ENCODE data around the gene JDP2. TPM values are rescaled to one million over a fixed set of nuclear protein-coding genes. Genes with fewer than 3 reads are reported as not detected.

The JDP2 gene
- total and polyA plus RNA-seq, 8 donors: 6.6 to 25.8 (median 11.3) TPM

DNA sequence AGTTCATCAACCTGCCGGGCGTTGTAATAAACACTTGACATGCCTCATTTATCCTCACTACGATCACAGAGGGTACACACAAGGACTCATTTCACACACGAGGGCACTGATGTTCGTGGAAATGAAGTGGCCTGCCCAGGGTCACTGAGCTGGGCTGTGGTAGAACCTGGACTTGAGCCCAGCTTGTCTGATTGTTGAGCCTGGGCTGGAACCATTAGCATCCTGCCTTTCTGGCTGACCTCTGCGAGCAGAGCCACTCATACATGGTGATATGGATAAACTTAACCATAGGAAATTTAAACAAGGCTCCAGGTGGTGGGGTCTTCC, 16.6 kb upstream of the JDP2 start:
- TF ChIP-seq, protein P1, sequence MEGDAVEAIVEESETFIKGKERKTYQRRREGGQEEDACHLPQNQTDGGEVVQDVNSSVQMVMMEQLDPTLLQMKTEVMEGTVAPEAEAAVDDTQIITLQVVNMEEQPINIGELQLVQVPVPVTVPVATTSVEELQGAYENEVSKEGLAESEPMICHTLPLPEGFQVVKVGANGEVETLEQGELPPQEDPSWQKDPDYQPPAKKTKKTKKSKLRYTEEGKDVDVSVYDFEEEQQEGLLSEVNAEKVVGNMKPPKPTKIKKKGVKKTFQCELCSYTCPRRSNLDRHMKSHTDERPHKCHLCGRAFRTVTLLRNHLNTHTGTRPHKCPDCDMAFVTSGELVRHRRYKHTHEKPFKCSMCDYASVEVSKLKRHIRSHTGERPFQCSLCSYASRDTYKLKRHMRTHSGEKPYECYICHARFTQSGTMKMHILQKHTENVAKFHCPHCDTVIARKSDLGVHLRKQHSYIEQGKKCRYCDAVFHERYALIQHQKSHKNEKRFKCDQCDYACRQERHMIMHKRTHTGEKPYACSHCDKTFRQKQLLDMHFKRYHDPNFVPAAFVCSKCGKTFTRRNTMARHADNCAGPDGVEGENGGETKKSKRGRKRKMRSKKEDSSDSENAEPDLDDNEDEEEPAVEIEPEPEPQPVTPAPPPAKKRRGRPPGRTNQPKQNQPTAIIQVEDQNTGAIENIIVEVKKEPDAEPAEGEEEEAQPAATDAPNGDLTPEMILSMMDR (IDR thresholded peaks at IDR 0.05): no peak
- FAIRE-seq: no peak
- no peak for DNase-seq
- H3K36me3 ChIP-seq: no peaks in the 10 kb centered on the region
- H3K27me3 ChIP-seq: no peaks in the 10 kb centered on the region
- ATAC-seq: peak in 1 of 4 donors; percentile 29
- 53% methylated on average over 6 of the region's 6 CpGs for WGBS, 2 donors
- H3K9me3 ChIP-seq: no peaks in the 10 kb centered on the region
- no peaks in the 10 kb centered on the region for H3K4me1 ChIP-seq
- no peak overlapping the region for H3K27ac ChIP-seq
- H3K4me3 ChIP-seq: no peak overlapping the region
- intact Hi-C loops (cut with DNase I): no loop called here

DNA sequence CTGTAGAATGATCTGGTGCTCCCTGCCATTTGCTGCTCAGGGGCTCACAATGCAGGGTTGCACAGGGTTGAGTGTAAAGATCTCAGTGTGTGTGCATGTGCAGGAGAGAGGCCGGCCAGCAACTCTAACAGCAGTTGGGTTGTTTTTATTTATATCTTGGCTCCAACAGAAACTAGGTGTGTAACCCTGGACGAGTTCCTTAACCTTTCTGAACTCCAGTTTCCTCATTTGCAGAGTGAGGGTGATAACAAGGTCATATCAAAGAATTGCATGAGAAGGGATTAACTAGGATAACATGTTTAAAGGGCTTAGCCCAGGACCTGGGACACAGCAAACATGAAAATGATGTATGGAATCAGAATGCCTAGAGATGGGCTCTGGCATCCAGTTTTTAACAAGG, 14.8 kb upstream of the JDP2 start:
- 64 to 74% methylated on average over 2 of the region's 2 CpGs for WGBS, 2 donors

DNA sequence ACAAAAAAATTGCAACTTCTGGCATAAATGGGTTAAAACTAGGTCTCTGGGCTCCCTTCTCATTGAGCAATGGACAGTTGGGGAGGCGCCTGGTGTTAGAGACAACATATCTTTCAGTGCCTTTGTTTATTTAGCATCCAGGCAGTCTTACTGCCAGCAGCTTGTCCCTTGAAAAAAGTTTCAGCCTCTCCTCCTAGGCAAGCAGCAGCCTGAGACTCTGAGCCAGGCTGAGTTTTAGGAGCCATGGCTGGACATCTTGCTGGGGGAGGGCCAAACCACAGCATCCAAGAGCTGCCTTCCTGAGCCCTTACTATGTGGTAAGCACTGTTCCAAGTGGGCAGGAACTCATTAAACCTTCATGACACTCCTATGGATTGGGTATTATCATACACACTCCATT, 10.1 kb upstream of the JDP2 start:
- no peak overlapping the region for H3K4me3 ChIP-seq
- no peak overlapping the region for H3K27ac ChIP-seq
- FAIRE-seq (no peak), ATAC-seq (peak in 2 of 4 donors; percentile 28 to 39), DNase-seq (no peak)
- WGBS, 2 donors: 43 to 44% methylated on average over 1 of the region's 1 CpG
- H3K36me3 ChIP-seq: no peaks in the 10 kb centered on the region
- intact Hi-C loops (cut with DNase I): no loop called here
- H3K27me3 ChIP-seq: no peaks in the 10 kb centered on the region
- H3K9me3 ChIP-seq: no peaks in the 10 kb centered on the region
- peaks cover 0 to 3% (median 0%) of the 10 kb centered on the region in 3 donors for H3K4me1 ChIP-seq
- TF ChIP-seq, protein P1 (IDR thresholded peaks at IDR 0.05): no peak

More for the DNA sequence above, 14.8 kb upstream of the JDP2 start:
- H3K4me1 ChIP-seq: no peaks in the 10 kb centered on the region
- TF ChIP-seq, protein P1 (IDR thresholded peaks at IDR 0.05): no peak
- intact Hi-C loops (cut with DNase I): no loop called here
- H3K27me3 ChIP-seq: no peaks in the 10 kb centered on the region
- no peak for ATAC-seq
- FAIRE-seq: no peak
- H3K27ac ChIP-seq: no peak overlapping the region
- no peak overlapping the region for H3K4me3 ChIP-seq
- no peak for DNase-seq
- no peaks in the 10 kb centered on the region for H3K9me3 ChIP-seq
- H3K36me3 ChIP-seq: no peaks in the 10 kb centered on the region

DNA sequence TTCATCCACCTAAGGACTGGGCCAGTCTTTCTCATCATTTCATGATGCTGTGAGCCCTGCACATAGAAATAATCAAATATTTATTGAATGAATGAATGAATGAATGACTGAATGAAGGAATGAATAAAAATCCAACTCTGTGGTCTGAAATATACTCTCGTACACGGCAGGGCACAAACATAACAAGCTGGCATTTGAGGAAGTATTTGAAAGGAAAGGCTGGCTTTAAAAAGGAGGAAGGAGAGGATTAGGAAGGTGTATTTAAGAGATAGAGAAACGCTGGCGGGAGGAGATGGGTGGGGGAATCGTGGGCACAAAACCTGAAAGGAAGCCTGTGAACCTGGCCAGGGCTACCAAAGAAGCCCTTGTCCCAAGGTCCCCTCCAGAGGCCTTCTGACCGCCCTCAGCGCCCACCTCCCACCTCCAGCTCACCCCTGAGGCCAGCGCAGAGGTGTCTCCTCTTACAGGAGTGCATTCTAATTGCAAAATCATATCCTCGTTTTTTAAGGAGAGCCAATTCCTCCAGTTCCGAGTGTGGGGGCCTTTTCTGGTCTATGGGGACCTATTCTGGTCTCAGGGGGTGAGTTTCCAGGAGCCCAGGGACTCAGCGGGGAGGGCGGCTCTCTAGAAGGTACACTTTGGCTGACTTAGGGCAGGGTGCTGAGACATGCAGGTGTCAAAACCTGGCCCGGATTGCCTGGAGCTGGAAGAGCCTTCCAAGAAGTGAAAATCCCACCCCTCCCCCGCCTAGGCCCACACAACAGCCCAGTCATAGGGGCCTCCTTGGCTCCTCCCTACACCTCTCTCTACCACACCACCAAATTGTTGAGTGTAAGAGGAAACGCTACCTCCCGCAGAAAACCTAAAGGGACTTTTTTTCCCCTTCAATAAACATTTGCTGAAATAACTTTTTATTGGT, 8.7 kb upstream of the JDP2 start:
- TF ChIP-seq, protein P1 (IDR thresholded peaks at IDR 0.05): no peak

DNA sequence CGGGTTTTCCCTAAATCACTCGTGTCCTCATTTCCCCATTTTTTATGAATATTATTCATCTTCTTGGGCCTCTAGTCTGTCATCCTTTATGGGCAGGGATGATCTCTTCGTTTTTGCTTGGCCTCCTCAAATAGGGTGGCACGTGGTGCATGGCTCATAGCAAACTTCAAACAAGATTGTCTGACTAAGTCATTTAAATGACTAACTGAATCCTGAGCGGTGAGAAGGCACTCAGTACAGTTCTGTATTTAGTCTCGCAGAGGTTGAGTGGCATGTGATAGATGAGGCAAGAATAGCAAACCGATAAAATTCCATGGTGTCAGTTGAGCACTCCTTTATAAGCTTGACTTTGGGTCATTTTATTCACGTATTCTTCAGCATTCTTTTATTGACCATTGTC, 5.7 kb upstream of the JDP2 start:
- ATAC-seq: no peak
- intact Hi-C loops (cut with DNase I): no loop called here
- H3K27me3 ChIP-seq: no peaks in the 10 kb centered on the region
- no peaks in the 10 kb centered on the region for H3K9me3 ChIP-seq
- peaks cover 0 to 3% (median 0%) of the 10 kb centered on the region in 3 donors for H3K4me1 ChIP-seq
- H3K27ac ChIP-seq: no peak overlapping the region
- FAIRE-seq: no peak
- H3K36me3 ChIP-seq: no peaks in the 10 kb centered on the region
- no peak for DNase-seq
- no peak overlapping the region for H3K4me3 ChIP-seq
- TF ChIP-seq, protein P1 (IDR thresholded peaks at IDR 0.05): no peak
- WGBS, 2 donors: 76 to 81% methylated on average over 8 of the region's 8 CpGs

More for the DNA sequence above, 8.7 kb upstream of the JDP2 start:
- intact Hi-C loops (cut with DNase I): no loop called here
- peak in 2 of 6 donors; percentile 45 to 62 for DNase-seq
- no peak for FAIRE-seq
- Histone ChIP-seq H3K4me3 (no peak overlapping the region), H3K4me1 (peaks cover 0 to 3% (median 0%) of the 10 kb centered on the region in 3 donors), H3K36me3 (no peaks in the 10 kb centered on the region), H3K27ac (no peak overlapping the region), H3K27me3 (no peaks in the 10 kb centered on the region), H3K9me3 (no peaks in the 10 kb centered on the region)
- peak; percentile 67 to 92 (median 82) for ATAC-seq
- 39 to 42% methylated on average over 16 of the region's 16 CpGs for WGBS, 2 donors
